Panc1 (cell line): ENCODE data around the gene PARP15. TPM values are rescaled to one million over a fixed set of nuclear protein-coding genes. Genes with fewer than 3 reads are reported as not detected.
A peak's percentile ranks its signal among the peaks of the same experiment; 100 is the strongest.
"Not testable (repeated sequence)": the region's sequence is repeated elsewhere in the genome, so short reads cannot be mapped to it uniquely, and the experiment has no call there.

Source experiments
- ATAC-seq: fragments of 200-7000 bp; cut with Tn5 transposase; 2 replicates; pipeline ENCODE4 v1.9.1; 2020; ENCODE audit warnings: mild to moderate bottlenecking, moderate library complexity
- BruUV-seq: library from RNA; stranded (reverse); fragments of 400-500 nt; replicated peaks from 2 replicates; lab custom pipeline; 2021; lab: Mats Ljungman, UMichigan
- CTCF ChIA-PET: fragments of 300-600 bp; sonication (Branson Sonifier 250); formaldehyde crosslinking; loops from one replicate; lab custom pipeline; 2022; ENCODE audit warnings: antibody characterized with exemption; lab: Charles Lee
- POLR2A ChIA-PET: fragments of 300-600 bp; sonication (Branson Sonifier 250); formaldehyde crosslinking; loops from one replicate; lab custom pipeline; 2022; ENCODE audit warnings: antibody characterized with exemption; lab: Charles Lee
- DNase-seq: peaks from one replicate; pipeline ENCODE4 v3.0.0-alpha.2; 2010; ENCODE audit warnings: low read depth, low spot score
- H3K27ac ChIP-seq: 2 replicates; pipeline ENCODE4 v1.5.1; 2011; ENCODE audit warnings: mild to moderate bottlenecking, low read length, inconsistent platforms
- H3K27me3 ChIP-seq: fragments of 200-500 bp; sonication (Bioruptor generic); 2 replicates; pipeline ENCODE4 v1.6.0; 2014; ENCODE audit warnings: low read length, inconsistent platforms; ENCODE audit not compliant: control insufficient read depth, insufficient read depth
- H3K36me3 ChIP-seq: fragments of 200-500 bp; sonication (Bioruptor generic); 2 replicates; pipeline ENCODE4 v1.5.1; 2014; ENCODE audit warnings: inconsistent platforms, mild to moderate bottlenecking, low read length, moderate library complexity; ENCODE audit not compliant: control insufficient read depth, insufficient read depth
- H3K4me1 ChIP-seq: 2 replicates; pipeline ENCODE4 v1.5.1; 2011; ENCODE audit warnings: inconsistent platforms, mild to moderate bottlenecking, low read length, moderate library complexity; ENCODE audit not compliant: control insufficient read depth, insufficient read depth
- H3K4me3 ChIP-seq, 2 experiments: 2 replicates each; pipeline ENCODE4 v1.5.1; 2011 to 2012; ENCODE audit warnings: low read depth in 2 of 2, low read length in 2 of 2, mild to moderate bottlenecking in 2 of 2, inconsistent platforms in 1 of 2, moderate library complexity in 1 of 2
- H3K9me3 ChIP-seq: fragments of 200-500 bp; sonication (Bioruptor generic); 2 replicates; pipeline ENCODE4 v1.5.1; 2014; ENCODE audit warnings: low read depth, mild to moderate bottlenecking, inconsistent platforms, low read length, moderate library complexity; ENCODE audit not compliant: control insufficient read depth, insufficient read depth
- CTCF ChIP-seq: fragments of 450-650 bp; IDR thresholded peaks from 2 replicates; pipeline ENCODE4 v1.5.1; 2017; ENCODE audit warnings: mild to moderate bottlenecking
- POLR2AphosphoS5 ChIP-seq: IDR thresholded peaks from 2 replicates; pipeline ENCODE4 v1.6.1; 2012; ENCODE audit warnings: mild to moderate bottlenecking, low read depth, low read length, moderate library complexity
- REST ChIP-seq, 2 experiments: IDR thresholded peaks; 2 replicates each; pipeline ENCODE4 v1.6.1; 2011 to 2012; ENCODE audit warnings: low read depth in 2 of 2, control low read depth in 1 of 2, low read length in 1 of 2, mild to moderate bottlenecking in 1 of 2, moderate library complexity in 1 of 2; ENCODE audit not compliant: insufficient read depth in 1 of 2
- SIN3A ChIP-seq: IDR thresholded peaks from 2 replicates; pipeline ENCODE4 v1.6.1; 2012; ENCODE audit warnings: low read depth, mild to moderate bottlenecking, low read length, moderate library complexity, borderline replicate concordance; ENCODE audit not compliant: insufficient read depth
- TCF7L2 ChIP-seq: IDR thresholded peaks from 2 replicates; pipeline ENCODE4 v1.6.1; 2011; ENCODE audit warnings: mild to moderate bottlenecking, low read depth, low read length, inconsistent platforms
- in situ Hi-C: cut with HindIII; loops from 2 replicates; pipeline ENCODE4 v1.10.0; 2016; ENCODE audit warnings: low sequenced_read_pairs, low pct_unique_long_range_greater_than_20kb
- intact Hi-C: fragments of 100-400 bp; cut with micrococcal nuclease; formaldehyde crosslinking; loops from one replicate; pipeline ENCODE4 v1.10.0; 2022; ENCODE audit not compliant: unreplicated experiment
- total RNA-seq: library from RNA; stranded (reverse); gene quantifications from one replicate; pipeline ENCODE4 v1.2.1, GENCODE V29; 2021; ENCODE audit not compliant: unreplicated experiment

Gene PARP15
- total RNA-seq, 1 experiment from 2014 or later, result 0.21 TPM

GRCh38 chr3:122681284-122681973, 104.0 kb downstream of the PARP15 start:
- intact Hi-C loops, result no loop called here
- BruUV-seq, result no TSS peak
- POLR2A ChIA-PET, result interaction anchor here (0.7 kb wide), 1 partner anchor 249 kb away, joined by 4 read pairs; no protein-coding TSS in a partner anchor

GRCh38 chr3:122681974-122682409, 104.5 kb downstream of the PARP15 start:
- ChIA-PET POLR2A (no interaction called here), CTCF (no interaction called here)
- ATAC-seq (no peak), DNase-seq (no peak)
- H3K4me3 ChIP-seq, result peak overlapping the region; percentile 81 to 82
- peaks cover 31% of the 10 kb centered on the region for H3K4me1 ChIP-seq
- no peaks in the 10 kb centered on the region for H3K27me3 ChIP-seq
- intact Hi-C loops, result no loop called here
- in situ Hi-C loops, result no loop called here
- TF ChIP-seq SIN3A, result no peak
- BruUV-seq, result no TSS peak
- H3K9me3 ChIP-seq, result no peaks in the 10 kb centered on the region
- peak overlapping the region; percentile 89 for H3K27ac ChIP-seq
- H3K36me3 ChIP-seq, result peaks cover 2% of the 10 kb centered on the region; the same call in 1 of the 2 replicates

More at GRCh38 chr3:122681284-122681973, 104.0 kb downstream of the PARP15 start:
- TF ChIP-seq CTCF (no peak), REST (IDR thresholded peaks at IDR 0.05; ENCODE audit: insufficient read depth in 1 of 2, low read depth in 2 of 2, low read length in 1 of 2) (no peak), TCF7L2 (no peak), SIN3A (no peak; the same call in 1 of the 2 replicates), POLR2AphosphoS5 (no peak)
- H3K27me3 ChIP-seq, result no peaks in the 10 kb centered on the region
- peaks cover 31% of the 10 kb centered on the region for H3K4me1 ChIP-seq
- no peaks in the 10 kb centered on the region; the same call in 1 of the 2 replicates for H3K36me3 ChIP-seq
- H3K9me3 ChIP-seq, result no peaks in the 10 kb centered on the region
- no peak for ATAC-seq
- H3K4me3 ChIP-seq, result peak overlapping the region; percentile 81 to 82
- CTCF ChIA-PET, result no interaction called here
- no peak for DNase-seq
- in situ Hi-C loops, result no loop called here
- peak overlapping the region; percentile 89 for H3K27ac ChIP-seq

- in situ Hi-C loops, BruUV-seq: not testable (repeated sequence)
These were observed 105.4 kb downstream of the PARP15 start for GRCh38 chr3:122682778-122683411.

More at GRCh38 chr3:122682778-122683411, 105.4 kb downstream of the PARP15 start:
- CTCF ChIA-PET, intact Hi-C loops, H3K4me3 ChIP-seq, H3K27me3 ChIP-seq, H3K9me3 ChIP-seq, DNase-seq, H3K36me3 ChIP-seq, ATAC-seq: not testable (repeated sequence)
- POLR2A ChIA-PET, result interaction anchor here (0.7 kb wide), 1 partner anchor 186 kb away, joined by 3 read pairs; no protein-coding TSS in a partner anchor
- Histone ChIP-seq H3K4me1 (peaks cover 31% of the 10 kb centered on the region), H3K27ac (peak overlapping the region; percentile 29; the same call in 1 of the 2 replicates)
